HepG2 (cell line): ENCODE results near the gene TMIGD3. TPM values are rescaled to one million over a fixed set of nuclear protein-coding genes. Genes with fewer than 3 reads are reported as not detected.

ENCODE experiments used
- CBFB ChIP-seq: sonication (generic); formaldehyde crosslinking; IDR thresholded peaks from 2 replicates; pipeline ENCODE4 v1.4.0; 2020; ENCODE audit warnings: missing genetic modification reagents
- CHD2 ChIP-seq: IDR thresholded peaks from 2 replicates; pipeline ENCODE4 v1.6.1; 2011; ENCODE audit warnings: low read depth, low read length, improper control_type of control experiment
- DMAP1 ChIP-seq: IDR thresholded peaks from 2 replicates; pipeline ENCODE4 v1.6.1; 2016
- EZH2 ChIP-seq: conservative IDR thresholded peaks from 2 replicates; pipeline ENCODE4 v1.6.1; 2012; ENCODE audit warnings: mild to moderate bottlenecking, low read depth, low read length, moderate library complexity
- GLMP ChIP-seq: sonication (generic); formaldehyde crosslinking; IDR thresholded peaks from 2 replicates; pipeline ENCODE4 v1.9.0; 2021; ENCODE audit warnings: missing genetic modification reagents, mild to moderate bottlenecking, borderline replicate concordance
- GTF2F1 ChIP-seq: fragments of 150-350 bp; IDR thresholded peaks from 2 replicates; pipeline ENCODE4 v1.6.1; 2014; ENCODE audit warnings: low read length
- MED1 ChIP-seq: sonication (generic); formaldehyde crosslinking; IDR thresholded peaks from 2 replicates; pipeline ENCODE4 v1.4.0; 2020; ENCODE audit warnings: missing genetic modification reagents
- MIER3 ChIP-seq: IDR thresholded peaks from 2 replicates; pipeline ENCODE4 v1.6.1; 2016; ENCODE audit warnings: missing compliant biosample characterization, borderline replicate concordance
- MTA1 ChIP-seq: sonication (generic); formaldehyde crosslinking; IDR thresholded peaks from 2 replicates; pipeline ENCODE4 v1.4.0; 2020; ENCODE audit warnings: missing genetic modification reagents, mild to moderate bottlenecking, borderline replicate concordance
- NKX3-1 ChIP-seq: sonication (generic); formaldehyde crosslinking; IDR thresholded peaks from 2 replicates; pipeline ENCODE4 v1.5.0; 2020; ENCODE audit warnings: missing genetic modification reagents
- RBFOX2 ChIP-seq: fragments of 200-400 bp; formaldehyde crosslinking; IDR thresholded peaks from 2 replicates; pipeline ENCODE4 v1.6.1; 2017; ENCODE audit warnings: low read depth, mild to moderate bottlenecking, low read length
- SOX13 ChIP-seq, 3 experiments: fragments of 450-650 bp in 1 of 3; sonication (generic) in 1 of 3; formaldehyde crosslinking in 1 of 3; IDR thresholded peaks in 2 of 3; conservative IDR thresholded peaks in 1 of 3; 2 replicates each; pipeline versions ENCODE4 v1.5.0 to v1.6.1; 2016 to 2020; ENCODE audit warnings: antibody characterized with exemption in 1 of 3, mild to moderate bottlenecking in 1 of 3, missing compliant biosample characterization in 1 of 3, missing genetic modification reagents in 1 of 3, moderate library complexity in 1 of 3
- TEAD3 ChIP-seq: optimal IDR thresholded peaks from 2 replicates; pipeline ENCODE3; 2016; ENCODE audit warnings: borderline replicate concordance
- TGIF2 ChIP-seq: IDR thresholded peaks from 2 replicates; pipeline ENCODE4 v1.6.1; 2016; ENCODE audit warnings: control low read depth, missing compliant biosample characterization
- YY1 ChIP-seq: IDR thresholded peaks from 2 replicates; pipeline ENCODE4 v1.6.1; 2011; ENCODE audit warnings: low read length, low read depth, moderate library complexity, mild to moderate bottlenecking; ENCODE audit not compliant: insufficient read depth, insufficient replicate concordance
- ZNF10 ChIP-seq: sonication (generic); formaldehyde crosslinking; IDR thresholded peaks from 2 replicates; pipeline ENCODE4 v1.4.0; 2020; ENCODE audit warnings: mild to moderate bottlenecking, low read depth, missing genetic modification reagents, borderline replicate concordance
- ZNF17 ChIP-seq: sonication (generic); formaldehyde crosslinking; IDR thresholded peaks from 2 replicates; pipeline ENCODE4 v1.5.0; 2020; ENCODE audit warnings: mild to moderate bottlenecking, missing genetic modification reagents
- ZNF230 ChIP-seq: sonication (generic); formaldehyde crosslinking; IDR thresholded peaks from 2 replicates; pipeline ENCODE4 v1.4.0; 2020; ENCODE audit warnings: mild to moderate bottlenecking, missing genetic modification reagents
- ZNF350 ChIP-seq: sonication (generic); formaldehyde crosslinking; IDR thresholded peaks from 2 replicates; pipeline ENCODE4 v1.4.0; 2020; ENCODE audit warnings: mild to moderate bottlenecking, low read depth, missing genetic modification reagents, borderline replicate concordance
- ZNF431 ChIP-seq: sonication (generic); formaldehyde crosslinking; IDR thresholded peaks from 2 replicates; pipeline ENCODE4 v1.9.0; 2022; ENCODE audit warnings: missing genetic modification reagents, low read depth, mild to moderate bottlenecking, borderline replicate concordance
- ZNF484 ChIP-seq: sonication (generic); formaldehyde crosslinking; IDR thresholded peaks from 2 replicates; pipeline ENCODE4 v1.5.1; 2020; ENCODE audit warnings: mild to moderate bottlenecking, low read depth, missing genetic modification reagents, borderline replicate concordance
- polyA plus RNA-seq, 8 experiments: library from polyadenylated mRNA; depleted of rRNA in 3 of 8; stranded (reverse) in 7 of 8; unstranded in 1 of 8; fragments of >200 nt; fragmentation: Illumina TruSeq in 4 of 8; extraction: Trizol in 4 of 8; gene quantifications; 2 replicates each; pipeline versions ENCODE4 v1.2.1 to v1.2.3, GENCODE V29; 2011 to 2016; ENCODE audit warnings: low read depth in 4 of 8, missing spikeins in 1 of 8, mixed read lengths in 1 of 8; ENCODE audit not compliant: insufficient read depth in 1 of 8
- total RNA-seq, 5 experiments: library from RNA; depleted of rRNA; stranded (reverse); fragments of >200 nt; fragmentation: Illumina TruSeq; extraction: Trizol; gene quantifications; 2 replicates each; pipeline ENCODE4 v1.2.3, GENCODE V29; 2016; ENCODE audit warnings: low read depth in 1 of 5
- TF ChIP-seq, protein P1 (sequence below): sonication (generic); formaldehyde crosslinking; IDR thresholded peaks from 2 replicates; pipeline ENCODE4 v1.4.0; 2020; ENCODE audit warnings: low read depth, mild to moderate bottlenecking, missing genetic modification reagents
- TF ChIP-seq, protein P2 (sequence below): sonication (generic); formaldehyde crosslinking; IDR thresholded peaks from 2 replicates; pipeline ENCODE4 v1.5.0; 2020; ENCODE audit warnings: missing genetic modification reagents, mild to moderate bottlenecking, borderline replicate concordance
- TF ChIP-seq, protein P3 (sequence below): sonication (generic); formaldehyde crosslinking; IDR thresholded peaks from 2 replicates; pipeline ENCODE4 v1.5.1; 2020; ENCODE audit warnings: missing genetic modification reagents, mild to moderate bottlenecking, borderline replicate concordance
- TF ChIP-seq, protein P4 (sequence below): sonication (generic); formaldehyde crosslinking; IDR thresholded peaks from 2 replicates; pipeline ENCODE4 v1.8.1; 2023; ENCODE audit warnings: mild to moderate bottlenecking, moderate library complexity, missing genetic modification reagents

Gene TMIGD3
- total and polyA plus RNA-seq, 2 of the 13 experiments (the other 11 are each of a cell fraction or from before 2014, with no cell fraction given) = not detected

GRCh38 chr1:111448918-111449702, 54.3 kb downstream of the TMIGD3 start, which contains the start of the genes ATP5PB and WDR77 (continued):
- no peak for TF ChIP-seq EZH2
- no peak for TF ChIP-seq ZNF484
- peak; percentile 17; the same call in 1 of the 2 replicates for TF ChIP-seq ZNF230
- TF ChIP-seq NKX3-1 (CRISPR knock-in tag) = no peak
- TF ChIP-seq, protein P1, sequence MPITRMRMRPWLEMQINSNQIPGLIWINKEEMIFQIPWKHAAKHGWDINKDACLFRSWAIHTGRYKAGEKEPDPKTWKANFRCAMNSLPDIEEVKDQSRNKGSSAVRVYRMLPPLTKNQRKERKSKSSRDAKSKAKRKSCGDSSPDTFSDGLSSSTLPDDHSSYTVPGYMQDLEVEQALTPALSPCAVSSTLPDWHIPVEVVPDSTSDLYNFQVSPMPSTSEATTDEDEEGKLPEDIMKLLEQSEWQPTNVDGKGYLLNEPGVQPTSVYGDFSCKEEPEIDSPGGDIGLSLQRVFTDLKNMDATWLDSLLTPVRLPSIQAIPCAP (CRISPR knock-in tag) = no peak
- no peak for TF ChIP-seq SOX13 (IDR thresholded peaks at IDR 0.05)
- 0 out of 4 replicates have a peak, but pooled peaks of 1 of the 2 experiments have one; percentile 7 for TF ChIP-seq SOX13 (CRISPR knock-in tag; conservative IDR thresholded peaks at IDR 0.05 in 1 of 2, IDR thresholded peaks at IDR 0.05 in 1 of 2)
- no peak; the same call in 1 of the 2 replicates for TF ChIP-seq TGIF2 (CRISPR knock-in tag)
- TF ChIP-seq, protein P2, sequence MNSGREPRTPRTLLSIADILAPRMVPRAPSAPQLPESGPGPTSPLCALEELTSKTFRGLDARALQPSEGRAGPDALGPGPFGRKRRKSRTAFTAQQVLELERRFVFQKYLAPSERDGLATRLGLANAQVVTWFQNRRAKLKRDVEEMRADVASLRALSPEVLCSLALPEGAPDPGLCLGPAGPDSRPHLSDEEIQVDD (CRISPR knock-in tag) = no peak
- TF ChIP-seq ZNF17 (CRISPR knock-in tag) = no peak
- TF ChIP-seq ZNF431 = no peak
- no peak for TF ChIP-seq GTF2F1
- TF ChIP-seq GLMP = no peak
- TF ChIP-seq YY1 = peak; percentile 93
- peak; percentile 32; the same call in 1 of the 2 replicates for TF ChIP-seq ZNF350 (CRISPR knock-in tag)
- no peak for TF ChIP-seq ZNF10
- no peak for TF ChIP-seq TEAD3 (CRISPR knock-in tag)
- TF ChIP-seq, protein P3, sequence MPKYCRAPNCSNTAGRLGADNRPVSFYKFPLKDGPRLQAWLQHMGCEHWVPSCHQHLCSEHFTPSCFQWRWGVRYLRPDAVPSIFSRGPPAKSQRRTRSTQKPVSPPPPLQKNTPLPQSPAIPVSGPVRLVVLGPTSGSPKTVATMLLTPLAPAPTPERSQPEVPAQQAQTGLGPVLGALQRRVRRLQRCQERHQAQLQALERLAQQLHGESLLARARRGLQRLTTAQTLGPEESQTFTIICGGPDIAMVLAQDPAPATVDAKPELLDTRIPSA = no peak
- TF ChIP-seq, protein P4, sequence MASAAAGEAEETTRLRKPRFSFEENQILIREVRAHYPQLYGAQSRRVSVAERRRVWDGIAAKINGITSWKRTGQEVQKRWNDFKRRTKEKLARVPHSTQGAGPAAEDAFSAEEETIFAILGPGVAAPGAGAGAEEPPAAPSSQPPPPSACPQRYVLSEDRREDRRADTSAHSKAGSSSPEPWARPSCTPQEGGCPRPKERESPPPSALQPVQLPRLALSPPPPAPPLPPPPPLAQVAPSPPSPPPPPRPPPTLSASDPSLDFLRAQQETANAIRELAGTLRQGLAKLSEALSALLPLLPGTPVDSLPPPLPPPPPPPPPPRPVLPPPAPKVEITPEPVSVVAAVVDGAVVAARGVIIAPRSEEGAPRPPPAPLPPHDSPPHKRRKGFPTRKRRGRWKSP (CRISPR knock-in tag) = no peak
- peak; percentile 83 for TF ChIP-seq DMAP1 (CRISPR knock-in tag)
- TF ChIP-seq RBFOX2 = peak; percentile 64
- peak; percentile 38 for TF ChIP-seq MED1 (CRISPR knock-in tag)
- no peak for TF ChIP-seq CBFB (CRISPR knock-in tag)
- TF ChIP-seq MTA1 = no peak
- no peak for TF ChIP-seq MIER3 (CRISPR knock-in tag)
- peak; percentile 97 for TF ChIP-seq CHD2
